ENCODE measurements around the gene SLC16A10. TPM values are rescaled to one million over a fixed set of nuclear protein-coding genes. Genes with fewer than 3 reads are reported as not detected.

SLC16A10 gene
- total and polyA plus RNA-seq, 2 donors (not counting 3 experiments of a cell fraction or from before 2014, with no cell fraction given) = not detected

DNA sequence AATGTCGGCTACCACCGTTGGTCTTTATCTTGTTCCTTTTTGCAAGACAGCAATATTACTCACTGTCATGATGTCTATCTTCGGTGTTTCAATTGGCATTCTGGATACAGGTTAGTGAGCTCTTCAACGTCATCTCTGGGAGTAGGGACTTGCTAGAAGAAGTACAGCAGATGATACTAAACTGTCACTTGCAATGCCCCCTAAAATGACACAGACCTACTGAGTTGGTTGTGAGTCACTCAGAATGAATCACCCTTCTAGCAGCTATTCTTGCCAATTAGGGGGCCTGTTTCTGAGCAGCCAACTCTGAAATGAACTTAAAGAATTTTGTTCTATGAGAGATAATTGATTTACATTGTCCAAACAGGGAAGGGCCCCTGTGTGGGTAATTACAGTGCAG is 176.5 kb downstream of the SLC16A10 start:
- H3K4me2 ChIP-seq (ENCODE audit: insufficient read depth, low read length) = no peak overlapping the region
- peak; percentile 49 for DNase-seq (ENCODE audit: low read depth, low spot score)

DNA sequence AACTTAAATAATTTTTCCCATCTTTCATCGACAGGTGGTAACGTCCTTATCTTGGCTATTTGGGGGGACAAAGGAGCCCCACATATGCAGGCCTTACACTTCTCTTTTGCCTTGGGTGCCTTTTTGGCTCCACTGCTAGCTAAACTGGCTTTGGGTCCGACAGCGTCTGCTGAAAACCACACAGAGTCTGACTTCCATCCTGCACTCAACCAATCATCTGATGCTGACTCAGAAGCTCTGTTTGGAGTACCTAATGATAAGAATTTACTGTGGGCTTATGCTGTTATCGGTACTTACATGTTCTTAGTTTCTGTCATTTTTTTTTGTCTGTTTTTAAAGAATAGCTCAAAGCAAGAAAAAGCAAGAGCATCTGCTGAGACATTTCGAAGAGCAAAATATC is 178.5 kb downstream of the SLC16A10 start:
- no TSS peak for BruUV-seq (replicated peaks)
- ChIA-PET POLR2A (no interaction called here), CTCF (interaction anchor here (1.7 kb wide), 1 partner anchor 213 kb away, joined by 5 read pairs; no protein-coding TSS in a partner anchor)
- dilution Hi-C loops (cut with MboI; ENCODE audit: extremely low pct_ligation_motif_present, low sequenced_read_pairs) (no loop called here), intact Hi-C loops (cut with micrococcal nuclease) (no loop called here)
- Histone ChIP-seq H3K9ac (replicated peaks; ENCODE audit: extremely low read depth, insufficient read depth, low read length) (no peak overlapping the region), H4K20me1 (replicated peaks; ENCODE audit: control insufficient read depth, extremely low read depth, insufficient read depth, low read length) (no peaks in the 10 kb centered on the region), H3K79me2 (ENCODE audit: control insufficient read depth, insufficient read depth, low read length) (peaks cover 4% of the 10 kb centered on the region), H3K4me3 (replicated peaks in 1 of 3; ENCODE audit: insufficient read depth in 1 of 3, low read depth in 1 of 3, low read length in 3 of 3) (no peak overlapping the region), H3K27me3 (ENCODE audit: control insufficient read depth in 2 of 2, insufficient read depth in 2 of 2, low read length in 2 of 2) (no peaks in the 10 kb centered on the region), H3K4me1 (ENCODE audit: control insufficient read depth, extremely low read depth, insufficient read depth, low read length) (peaks cover 3% of the 10 kb centered on the region), H3K36me3 (ENCODE audit: control insufficient read depth in 2 of 2, extremely low read depth in 1 of 2, insufficient read depth in 2 of 2, low read length in 2 of 2) (peaks cover 4 to 11% of the 10 kb centered on the region in 2 experiments), H3K27ac (ENCODE audit: insufficient read depth, low read depth, low read length) (no peak overlapping the region), H3K9me1 (replicated peaks; ENCODE audit: control insufficient read depth, extremely low read depth, insufficient read depth, low read length) (no peaks in the 10 kb centered on the region), H2AFZ (ENCODE audit: low read depth, low read length) (no peak overlapping the region), H3K4me2 (ENCODE audit: insufficient read depth, low read length) (no peak overlapping the region), H3K9me3 (replicated peaks; ENCODE audit: control insufficient read depth, insufficient read depth, low read length) (no peaks in the 10 kb centered on the region)
- no peak for DNase-seq (ENCODE audit: low read depth, low spot score)
- FAIRE-seq = no peak
- TF ChIP-seq FOS (IDR thresholded peaks at IDR 0.05; ENCODE audit: borderline replicate concordance, insufficient read depth, low read length) (no peak), EZH2 (IDR thresholded peaks at IDR 0.05; ENCODE audit: borderline replicate concordance, low read depth, low read length, severe bottlenecking) (no peak), MYC (IDR thresholded peaks at IDR 0.05; ENCODE audit: low read depth, low read length) (no peak), JUN (IDR thresholded peaks at IDR 0.05; ENCODE audit: borderline replicate concordance, insufficient read depth, insufficient read length, low read depth) (no peak), POLR2AphosphoS5 (IDR thresholded peaks at IDR 0.05; ENCODE audit: insufficient read depth, low read depth, low read length) (no peak), POLR2A (IDR thresholded peaks at IDR 0.05; ENCODE audit: low read depth, low read length) (no peak), GATA2 (IDR thresholded peaks at IDR 0.05; ENCODE audit: insufficient read depth, insufficient read length, low read depth, low read length) (no peak)
- TF ChIP-seq, protein P1, sequence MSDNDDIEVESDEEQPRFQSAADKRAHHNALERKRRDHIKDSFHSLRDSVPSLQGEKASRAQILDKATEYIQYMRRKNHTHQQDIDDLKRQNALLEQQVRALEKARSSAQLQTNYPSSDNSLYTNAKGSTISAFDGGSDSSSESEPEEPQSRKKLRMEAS (IDR thresholded peaks at IDR 0.05; ENCODE audit: insufficient read depth, insufficient read length) = no peak
- TF ChIP-seq, protein P2, sequence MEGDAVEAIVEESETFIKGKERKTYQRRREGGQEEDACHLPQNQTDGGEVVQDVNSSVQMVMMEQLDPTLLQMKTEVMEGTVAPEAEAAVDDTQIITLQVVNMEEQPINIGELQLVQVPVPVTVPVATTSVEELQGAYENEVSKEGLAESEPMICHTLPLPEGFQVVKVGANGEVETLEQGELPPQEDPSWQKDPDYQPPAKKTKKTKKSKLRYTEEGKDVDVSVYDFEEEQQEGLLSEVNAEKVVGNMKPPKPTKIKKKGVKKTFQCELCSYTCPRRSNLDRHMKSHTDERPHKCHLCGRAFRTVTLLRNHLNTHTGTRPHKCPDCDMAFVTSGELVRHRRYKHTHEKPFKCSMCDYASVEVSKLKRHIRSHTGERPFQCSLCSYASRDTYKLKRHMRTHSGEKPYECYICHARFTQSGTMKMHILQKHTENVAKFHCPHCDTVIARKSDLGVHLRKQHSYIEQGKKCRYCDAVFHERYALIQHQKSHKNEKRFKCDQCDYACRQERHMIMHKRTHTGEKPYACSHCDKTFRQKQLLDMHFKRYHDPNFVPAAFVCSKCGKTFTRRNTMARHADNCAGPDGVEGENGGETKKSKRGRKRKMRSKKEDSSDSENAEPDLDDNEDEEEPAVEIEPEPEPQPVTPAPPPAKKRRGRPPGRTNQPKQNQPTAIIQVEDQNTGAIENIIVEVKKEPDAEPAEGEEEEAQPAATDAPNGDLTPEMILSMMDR (IDR thresholded peaks at IDR 0.05; ENCODE audit: extremely low read depth in 1 of 2, insufficient read depth in 1 of 2, low read depth in 1 of 2, low read length in 2 of 2) = no peak

More for the DNA sequence above, 176.5 kb downstream of the SLC16A10 start:
- BruUV-seq (replicated peaks) = no TSS peak
- intact Hi-C loops (cut with micrococcal nuclease) (no loop called here), dilution Hi-C loops (cut with MboI; ENCODE audit: extremely low pct_ligation_motif_present, low sequenced_read_pairs) (no loop called here)
- POLR2A ChIA-PET = no interaction called here
- Histone ChIP-seq H3K4me3 (replicated peaks in 1 of 3; ENCODE audit: insufficient read depth in 1 of 3, low read depth in 1 of 3, low read length in 3 of 3) (no peak overlapping the region), H3K36me3 (ENCODE audit: control insufficient read depth in 2 of 2, extremely low read depth in 1 of 2, insufficient read depth in 2 of 2, low read length in 2 of 2) (peaks cover 2 to 11% of the 10 kb centered on the region in 2 experiments), H3K9ac (replicated peaks; ENCODE audit: extremely low read depth, insufficient read depth, low read length) (no peak overlapping the region), H3K79me2 (ENCODE audit: control insufficient read depth, insufficient read depth, low read length) (peaks cover 14% of the 10 kb centered on the region), H4K20me1 (replicated peaks; ENCODE audit: control insufficient read depth, extremely low read depth, insufficient read depth, low read length) (no peaks in the 10 kb centered on the region), H2AFZ (ENCODE audit: low read depth, low read length) (no peak overlapping the region), H3K9me1 (replicated peaks; ENCODE audit: control insufficient read depth, extremely low read depth, insufficient read depth, low read length) (no peaks in the 10 kb centered on the region), H3K27ac (ENCODE audit: insufficient read depth, low read depth, low read length) (no peak overlapping the region), H3K9me3 (replicated peaks; ENCODE audit: control insufficient read depth, insufficient read depth, low read length) (no peaks in the 10 kb centered on the region), H3K4me1 (ENCODE audit: control insufficient read depth, extremely low read depth, insufficient read depth, low read length) (peaks cover 8% of the 10 kb centered on the region), H3K27me3 (ENCODE audit: control insufficient read depth in 2 of 2, insufficient read depth in 2 of 2, low read length in 2 of 2) (no peaks in the 10 kb centered on the region)
- CTCF ChIA-PET = interaction anchor here (0.7 kb wide), 1 partner anchor 388 kb away, joined by 3 read pairs; no protein-coding TSS in a partner anchor
- TF ChIP-seq FOS (IDR thresholded peaks at IDR 0.05; ENCODE audit: borderline replicate concordance, insufficient read depth, low read length) (peak; percentile 95), POLR2A (IDR thresholded peaks at IDR 0.05; ENCODE audit: low read depth, low read length) (no peak), JUN (IDR thresholded peaks at IDR 0.05; ENCODE audit: borderline replicate concordance, insufficient read depth, insufficient read length, low read depth) (peak; percentile 53)
- TF ChIP-seq, protein P2 (IDR thresholded peaks at IDR 0.05; ENCODE audit: extremely low read depth in 1 of 2, insufficient read depth in 1 of 2, low read depth in 1 of 2, low read length in 2 of 2) = no peak
- no peak for FAIRE-seq

Measured in endothelial cell of umbilical vein (primary cell).